Occipital lobe (tissue), 2 donors: ENCODE results near the gene RTEL1. TPM values are rescaled to one million over a fixed set of nuclear protein-coding genes. Genes with fewer than 3 reads are reported as not detected.
"Not testable (repeated sequence)": the region's sequence is repeated elsewhere in the genome, so short reads cannot be mapped to it uniquely, and the experiment has no call there.

ENCODE experiments used
- DNase-seq: peaks from one replicate; lab custom pipeline; 2025; lab: John Stamatoyannopoulos, UW
- total RNA-seq: library from RNA; depleted of rRNA; stranded (reverse); fragments of >200 nt; gene quantifications from one replicate; pipeline ENCODE4 v1.2.3, GENCODE V29; 2014

Gene RTEL1
- total RNA-seq, result 10.0 TPM

GRCh38 chr20:63657937-63658748 lies at the start of gene RTEL1:
RTEL1 (plus strand) TSS chr20:63658312; CDS start chr20:63659403, 1,091 bp downstream.
- DNase-seq, result peak; percentile 91

- no peak for DNase-seq
Measured at GRCh38 chr20:63610581-63611435, 47.3 kb upstream of the RTEL1 start.

- no peak for DNase-seq
Measured at GRCh38 chr20:63611646-63612045, 46.5 kb upstream of the RTEL1 start.

- DNase-seq, result no peak
Measured at GRCh38 chr20:63612276-63612931, 45.7 kb upstream of the RTEL1 start.

GRCh38 chr20:63613863-63614594 lies 44.1 kb upstream of the RTEL1 start:
- not testable (repeated sequence) for DNase-seq

- DNase-seq, result no peak
Measured at GRCh38 chr20:63617092-63617875, 40.8 kb upstream of the RTEL1 start.

- no peak for DNase-seq
Measured at GRCh38 chr20:63617876-63618265, 40.2 kb upstream of the RTEL1 start.

GRCh38 chr20:63618291-63618980 lies 39.7 kb upstream of the RTEL1 start:
- no peak for DNase-seq

GRCh38 chr20:63619086-63619485 lies 39.0 kb upstream of the RTEL1 start:
- no peak for DNase-seq

- DNase-seq, result no peak
Measured at GRCh38 chr20:63619505-63619904, 38.6 kb upstream of the RTEL1 start.

- no peak for DNase-seq
Measured at GRCh38 chr20:63620991-63621390, 37.1 kb upstream of the RTEL1 start.

- no peak for DNase-seq
Measured at GRCh38 chr20:63622096-63622495, 36.0 kb upstream of the RTEL1 start.

- no peak for DNase-seq
Measured at GRCh38 chr20:63622732-63623131, 35.4 kb upstream of the RTEL1 start.

- no peak for DNase-seq
Measured at GRCh38 chr20:63624486-63624885, 33.6 kb upstream of the RTEL1 start.

GRCh38 chr20:63625771-63626423 lies 32.2 kb upstream of the RTEL1 start:
- no peak for DNase-seq

- peak; percentile 85 for DNase-seq
Measured at GRCh38 chr20:63626424-63627128, 31.5 kb upstream of the RTEL1 start, which contains the start of gene GMEB2. GMEB2 (minus strand) TSS chr20:63627101; CDS start chr20:63619397, 7,704 bp downstream.

- DNase-seq, result peak; percentile 85
Measured at GRCh38 chr20:63627129-63627750, 30.9 kb upstream of the RTEL1 start.

- DNase-seq, result no peak
Measured at GRCh38 chr20:63627751-63628245, 30.3 kb upstream of the RTEL1 start.
